Psoas muscle (tissue), 8 donors: ENCODE measurements around the gene TOR1AIP2. TPM values are rescaled to one million over a fixed set of nuclear protein-coding genes. Genes with fewer than 3 reads are reported as not detected.

Source experiments
- ATAC-seq, 4 donors: fragments of 200-7000 bp; cut with Tn5 transposase; one replicate each; pipeline ENCODE4 v1.9.1; 2020; ENCODE audit warnings: moderate library complexity in 3 of 4, mild to moderate bottlenecking in 2 of 4
- DNase-seq, 2 donors: peaks; one replicate each; pipeline ENCODE4 v3.0.0-alpha.2; 2020
- H3K27ac ChIP-seq: fragments of 200-600 bp; one replicate; pipeline ENCODE4 v1.8.0; 2022
- H3K27me3 ChIP-seq, 3 donors: fragments of 200-600 bp in 1 of 3; one replicate each; pipeline versions ENCODE4 v1.6.1 to v1.8.0; 2013 to 2022; ENCODE audit warnings: low read length in 2 of 3, mild to moderate bottlenecking in 2 of 3, moderate library complexity in 1 of 3; ENCODE audit not compliant: insufficient read depth in 3 of 3
- H3K36me3 ChIP-seq, 2 donors: fragments of 200-600 bp in 1 of 2; one replicate each; pipeline versions ENCODE4 v1.6.1 to v1.8.0; 2013 to 2022; ENCODE audit warnings: low read depth in 1 of 2, mild to moderate bottlenecking in 1 of 2, moderate library complexity in 1 of 2; ENCODE audit not compliant: insufficient read depth in 1 of 2
- H3K4me1 ChIP-seq: fragments of 200-600 bp; one replicate; pipeline ENCODE4 v1.8.0; 2022
- H3K4me3 ChIP-seq: fragments of 200-600 bp; one replicate; pipeline ENCODE4 v1.8.0; 2022; ENCODE audit warnings: mild to moderate bottlenecking
- H3K9me3 ChIP-seq: fragments of 200-600 bp; one replicate; pipeline ENCODE4 v1.8.0; 2022
- WGBS, 3 donors: extraction: QIAGEN DNeasy Blood & Tissue Kit; methylation state at CpG; one replicate each; pipeline versions ENCODE4 v1.1.6 to v1.1.7; 2013; 5-methylcytosine and 5-hydroxymethylcytosine counted together
- intact Hi-C, 2 donors: fragments of 100-400 bp; cut with DNase I; formaldehyde crosslinking; loops; one replicate each; pipeline versions ENCODE4 v1.11.0 to v1.14.2; 2022
- polyA plus RNA-seq, 3 donors: library from polyadenylated mRNA; stranded (reverse); fragments of 200-250 nt; gene quantifications; one replicate each; pipeline ENCODE4 v1.2.3, GENCODE V29; 2013
- total RNA-seq, 4 donors: library from RNA; stranded (reverse); fragmentation: NEBNext Ultra II Directional in 2 of 4; extraction: Animal tissue kit (Norgen Biotek cat#: 25700) in 2 of 4; gene quantifications; one replicate each; pipeline versions ENCODE4 v1.2.1 to v1.2.4, GENCODE V29; 2021 to 2023
- TF ChIP-seq, protein P1 (sequence below): fragments of 200-600 bp; IDR thresholded peaks from one replicate; pipeline ENCODE4 v1.8.0; 2022; ENCODE audit warnings: antibody characterized with exemption
- donor health status: healthy with polysubstance abuse.
- donor health status: DM: no; HTN: no; CAD: no; lungs with moderate emphysema.
- donor health status: Bipolar disorder and iron deficiency.
- donor health status: healthy.
- donor health status: DM: yes; HTN: yes; CAD: no.
- donor health status: DM: no; HTN: no; CAD: no.
- donor health status: DM: no; HTN: no; CAD: no.
- donor health status: DM: yes; HTN: yes; CAD: no.

TOR1AIP2 gene
- total and polyA plus RNA-seq, 7 donors = 10.9 to 98.3 (median 57.2) TPM

- WGBS, 3 donors = 70 to 80% (median 79%) methylated on average over 7 of the region's 7 CpGs
- TF ChIP-seq, protein P1, sequence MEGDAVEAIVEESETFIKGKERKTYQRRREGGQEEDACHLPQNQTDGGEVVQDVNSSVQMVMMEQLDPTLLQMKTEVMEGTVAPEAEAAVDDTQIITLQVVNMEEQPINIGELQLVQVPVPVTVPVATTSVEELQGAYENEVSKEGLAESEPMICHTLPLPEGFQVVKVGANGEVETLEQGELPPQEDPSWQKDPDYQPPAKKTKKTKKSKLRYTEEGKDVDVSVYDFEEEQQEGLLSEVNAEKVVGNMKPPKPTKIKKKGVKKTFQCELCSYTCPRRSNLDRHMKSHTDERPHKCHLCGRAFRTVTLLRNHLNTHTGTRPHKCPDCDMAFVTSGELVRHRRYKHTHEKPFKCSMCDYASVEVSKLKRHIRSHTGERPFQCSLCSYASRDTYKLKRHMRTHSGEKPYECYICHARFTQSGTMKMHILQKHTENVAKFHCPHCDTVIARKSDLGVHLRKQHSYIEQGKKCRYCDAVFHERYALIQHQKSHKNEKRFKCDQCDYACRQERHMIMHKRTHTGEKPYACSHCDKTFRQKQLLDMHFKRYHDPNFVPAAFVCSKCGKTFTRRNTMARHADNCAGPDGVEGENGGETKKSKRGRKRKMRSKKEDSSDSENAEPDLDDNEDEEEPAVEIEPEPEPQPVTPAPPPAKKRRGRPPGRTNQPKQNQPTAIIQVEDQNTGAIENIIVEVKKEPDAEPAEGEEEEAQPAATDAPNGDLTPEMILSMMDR = no peak
- Histone ChIP-seq H3K36me3 (no peaks in the 10 kb centered on the region), H3K9me3 (no peaks in the 10 kb centered on the region), H3K4me3 (no peak overlapping the region), H3K27ac (no peak overlapping the region), H3K27me3 (no peaks in the 10 kb centered on the region), H3K4me1 (no peaks in the 10 kb centered on the region)
- ATAC-seq = no peak
- intact Hi-C loops = no loop called here
- DNase-seq = no peak
Measured at GRCh38 chr1:179826626-179827280, 50.9 kb downstream of the TOR1AIP2 start.

DNA sequence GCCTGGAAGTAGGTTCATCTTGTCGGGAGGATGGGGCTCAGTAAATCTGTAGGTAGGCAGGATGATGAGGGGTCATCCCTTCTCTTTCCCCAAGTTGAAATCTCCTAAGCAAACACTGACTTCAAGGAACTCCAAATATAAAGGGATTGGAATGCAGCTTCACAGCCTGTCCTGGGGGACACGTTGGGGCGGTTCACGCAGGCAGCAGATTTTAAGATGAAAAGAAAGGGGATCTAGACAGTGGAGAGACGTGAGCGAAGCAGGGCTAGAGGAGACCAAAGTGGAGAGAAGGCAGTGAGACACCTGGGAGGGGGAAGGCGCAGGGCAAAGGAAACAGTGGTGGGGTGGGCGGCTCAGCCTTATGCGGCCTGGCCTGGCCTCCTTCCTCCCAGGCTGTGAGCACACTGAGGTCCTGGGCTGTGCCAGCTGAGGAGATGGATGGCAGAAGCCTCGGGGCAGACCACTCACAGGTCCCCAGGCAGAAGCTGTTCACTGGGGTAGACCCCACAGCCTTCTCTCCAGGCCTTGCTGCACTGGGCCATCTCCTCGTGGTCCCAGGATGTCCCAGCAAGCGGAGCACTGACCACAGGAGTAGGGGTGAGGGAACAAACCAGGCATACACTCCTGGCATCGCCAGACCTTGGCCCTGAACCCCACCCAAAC is 51.7 kb downstream of the TOR1AIP2 start:
- TF ChIP-seq, protein P1 = no peak
- peak in 2 of 4 donors; percentile 18 to 20 for ATAC-seq
- H3K27me3 ChIP-seq = no peaks in the 10 kb centered on the region
- 81 to 83% (median 81%) methylated on average over 12 to 13 of the region's 13 CpGs for WGBS, 3 donors
- no peaks in the 10 kb centered on the region for H3K9me3 ChIP-seq
- no peak for DNase-seq
- no peaks in the 10 kb centered on the region for H3K36me3 ChIP-seq
- H3K27ac ChIP-seq = no peak overlapping the region
- no peaks in the 10 kb centered on the region for H3K4me1 ChIP-seq
- intact Hi-C loops = no loop called here
- no peak overlapping the region for H3K4me3 ChIP-seq

DNA sequence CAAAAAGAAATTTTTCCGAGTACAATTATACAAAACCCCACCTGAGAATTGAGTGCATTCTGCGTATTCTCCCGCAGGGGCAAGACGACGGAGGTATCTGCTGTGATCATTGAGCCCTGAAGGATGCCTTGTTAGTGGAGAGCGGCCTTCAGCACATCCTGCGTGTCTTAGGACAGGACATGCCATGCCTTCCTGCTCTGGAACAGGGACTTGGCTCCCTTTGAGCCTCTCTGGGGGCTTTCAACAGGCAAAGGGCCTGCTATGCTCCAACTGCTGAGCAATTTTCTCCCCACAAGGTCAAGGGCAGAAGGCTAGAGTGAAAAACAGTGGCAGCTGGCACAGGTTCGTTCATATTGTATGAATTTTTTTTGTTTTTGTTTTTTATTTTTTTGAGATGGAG is 52.4 kb downstream of the TOR1AIP2 start:
- peak in 2 of 4 donors; percentile 50 to 74 for ATAC-seq
- 56 to 68% (median 60%) methylated on average over 8 of the region's 8 CpGs for WGBS, 3 donors
- Histone ChIP-seq H3K4me1 (no peaks in the 10 kb centered on the region), H3K27ac (no peak overlapping the region), H3K36me3 (no peaks in the 10 kb centered on the region), H3K27me3 (no peaks in the 10 kb centered on the region), H3K9me3 (no peaks in the 10 kb centered on the region), H3K4me3 (no peak overlapping the region)
- intact Hi-C loops = no loop called here
- DNase-seq = peak in 1 of 2 donors; percentile 66
- TF ChIP-seq, protein P1 = no peak

GRCh38 chr1:179824265-179824664 is 53.3 kb downstream of the TOR1AIP2 start:
- Histone ChIP-seq H3K27me3 (no peaks in the 10 kb centered on the region), H3K36me3 (no peaks in the 10 kb centered on the region), H3K4me3 (no peak overlapping the region), H3K4me1 (no peaks in the 10 kb centered on the region), H3K27ac (no peak overlapping the region), H3K9me3 (no peaks in the 10 kb centered on the region)
- TF ChIP-seq, protein P1 = no peak
- 88 to 95% (median 94%) methylated on average over 6 of the region's 6 CpGs for WGBS, 3 donors
- ATAC-seq (peak in 3 of 4 donors; percentile 21 to 64 (median 31)), DNase-seq (peak in 1 of 2 donors; percentile 70)
- intact Hi-C loops = no loop called here
